Glutamatergic neuron (in vitro differentiated cells): ENCODE results near the gene ZSWIM7. TPM values are rescaled to one million over a fixed set of nuclear protein-coding genes. Genes with fewer than 3 reads are reported as not detected.

Experiments
- DNase-seq: peaks from one replicate; pipeline ENCODE4 v3.0.0; 2022
- H3K27ac Mint-ChIP-seq: one replicate; pipeline ENCODE4 v1.8.0; 2020; ENCODE audit warnings: mild to moderate bottlenecking, mixed read lengths, inconsistent platforms; ENCODE audit not compliant: unreplicated experiment
- H3K27me3 Mint-ChIP-seq: one replicate; pipeline ENCODE4 v1.8.0; 2020; ENCODE audit warnings: mild to moderate bottlenecking, moderate library complexity, mixed read lengths, inconsistent platforms; ENCODE audit not compliant: unreplicated experiment
- H3K36me3 Mint-ChIP-seq: one replicate; pipeline ENCODE4 v1.8.0; 2020; ENCODE audit warnings: mild to moderate bottlenecking, mixed read lengths, inconsistent platforms; ENCODE audit not compliant: unreplicated experiment
- H3K4me1 Mint-ChIP-seq: one replicate; pipeline ENCODE4 v1.8.0; 2020; ENCODE audit warnings: mild to moderate bottlenecking, low read depth, mixed read lengths, inconsistent platforms; ENCODE audit not compliant: unreplicated experiment
- H3K4me3 Mint-ChIP-seq: one replicate; pipeline ENCODE4 v1.8.0; 2020; ENCODE audit warnings: mild to moderate bottlenecking, mixed read lengths, inconsistent platforms; ENCODE audit not compliant: unreplicated experiment
- H3K9me3 Mint-ChIP-seq: one replicate; pipeline ENCODE4 v1.8.0; 2020; ENCODE audit warnings: mild to moderate bottlenecking, moderate library complexity, mixed read lengths, inconsistent platforms; ENCODE audit not compliant: unreplicated experiment
- CTCF ChIP-seq: fragments of 200-600 bp; sonication (generic); IDR thresholded peaks from one replicate; pipeline ENCODE4 v1.5.0; 2021; ENCODE audit not compliant: partially characterized antibody, unreplicated experiment
- total RNA-seq: library from RNA; stranded (reverse); fragmentation: NEBNext Ultra II Directional; extraction: Animal tissue kit (Norgen Biotek cat#: 25700); gene quantifications from one replicate; pipeline ENCODE4 v1.2.1, GENCODE V29; 2021; ENCODE audit not compliant: unreplicated experiment

Gene ZSWIM7
- total RNA-seq, 1 donor from 2014 or later = 29.0 TPM

- no peak overlapping the region for H3K4me3 Mint-ChIP-seq
- TF ChIP-seq CTCF = no peak
- H3K27ac Mint-ChIP-seq = no peak overlapping the region
- H3K9me3 Mint-ChIP-seq = peaks cover 2% of the 10 kb centered on the region
- H3K36me3 Mint-ChIP-seq = no peaks in the 10 kb centered on the region
- no peaks in the 10 kb centered on the region for H3K4me1 Mint-ChIP-seq
- no peak for DNase-seq
- H3K27me3 Mint-ChIP-seq = peaks cover 11% of the 10 kb centered on the region
Measured at GRCh38 chr17:15929941-15930340, 69.6 kb downstream of the ZSWIM7 start.

- Mint-ChIP-seq H3K4me1 (no peaks in the 10 kb centered on the region), H3K36me3 (no peaks in the 10 kb centered on the region), H3K27me3 (peaks cover 11% of the 10 kb centered on the region), H3K27ac (no peak overlapping the region), H3K9me3 (peaks cover 2% of the 10 kb centered on the region), H3K4me3 (no peak overlapping the region)
- TF ChIP-seq CTCF = no peak
- no peak for DNase-seq
Measured at GRCh38 chr17:15928286-15928785, 71.2 kb downstream of the ZSWIM7 start.

Other genes with a start within 250 kb of the ZSWIM7 start
- 0.32 TPM for gene ADORA2B, start 54.6 kb downstream of the ZSWIM7 start, total RNA-seq
- gene TTC19, start 120 bp upstream of the ZSWIM7 start, total RNA-seq = 35.9 TPM
- 152 TPM for gene NCOR1, start 215.8 kb upstream of the ZSWIM7 start, total RNA-seq
- gene PIGL, start 217.5 kb upstream of the ZSWIM7 start, total RNA-seq = 37.0 TPM